Kasumi-1 (cell line): Measurements from ENCODE around the gene NOP14.
"Not testable (repeated sequence)": the region's sequence is repeated elsewhere in the genome, so short reads cannot be mapped to it uniquely, and the experiment has no call there.

Experiments
- DNase-seq, 2 experiments: peaks; one replicate each; lab custom pipeline; 2025; lab: John Stamatoyannopoulos, UW

NOP14 gene

GRCh38 chr4:2931512-2932301 is 31.5 kb downstream of the NOP14 start:
- peak; percentile 96 to 97 for DNase-seq

- no peak for DNase-seq
Observed at GRCh38 chr4:2930758-2931511, 32.3 kb downstream of the NOP14 start.

- DNase-seq, result no peak
Observed at GRCh38 chr4:2930135-2930757, 33.0 kb downstream of the NOP14 start.

GRCh38 chr4:2929469-2929868 is 33.7 kb downstream of the NOP14 start:
- DNase-seq, result no peak

GRCh38 chr4:2928242-2929176 is 34.7 kb downstream of the NOP14 start:
- DNase-seq, result no peak

- DNase-seq, result no peak
Observed at GRCh38 chr4:2927696-2928075, 35.5 kb downstream of the NOP14 start.

GRCh38 chr4:2927016-2927695 is 36.0 kb downstream of the NOP14 start:
- DNase-seq, result no peak

- no peak for DNase-seq
Observed at GRCh38 chr4:2925931-2926860, 37.0 kb downstream of the NOP14 start.

- no peak for DNase-seq
Observed at GRCh38 chr4:2925496-2925895, 37.7 kb downstream of the NOP14 start.

GRCh38 chr4:2924765-2925301 is 38.4 kb downstream of the NOP14 start:
- DNase-seq, result no peak

- DNase-seq, result no peak
Observed at GRCh38 chr4:2924286-2924685, 38.9 kb downstream of the NOP14 start.

GRCh38 chr4:2923668-2924173 is 39.5 kb downstream of the NOP14 start:
- no peak for DNase-seq

GRCh38 chr4:2923141-2923551 is 40.1 kb downstream of the NOP14 start:
- no peak for DNase-seq

- DNase-seq, result not testable (repeated sequence)
Observed at GRCh38 chr4:2922453-2923101, 40.6 kb downstream of the NOP14 start.

GRCh38 chr4:2918714-2919113 is 44.5 kb downstream of the NOP14 start:
- DNase-seq, result not testable (repeated sequence)

GRCh38 chr4:2918300-2918699 is 44.9 kb downstream of the NOP14 start:
- not testable (repeated sequence) for DNase-seq

- not testable (repeated sequence) for DNase-seq
Observed at GRCh38 chr4:2916696-2917095, 46.5 kb downstream of the NOP14 start.

- no peak for DNase-seq
Observed at GRCh38 chr4:2915789-2916188, 47.4 kb downstream of the NOP14 start.
